Loucy (cell line): Measurements from ENCODE around the gene GCLC.

Experiments used
- H2AFZ ChIP-seq: fragments of 200-600 bp; sonication (generic); 2 replicates; pipeline ENCODE4 v1.6.0; 2016; ENCODE audit warnings: antibody characterized with exemption, mild to moderate bottlenecking, low read length, moderate library complexity
- H3F3A ChIP-seq: fragments of 200-600 bp; 2 replicates; pipeline ENCODE4 v1.6.0; 2016; ENCODE audit warnings: antibody characterized with exemption, low read depth, mild to moderate bottlenecking
- H3K27me3 ChIP-seq: fragments of 200-600 bp; sonication (generic); 2 replicates; pipeline ENCODE4 v1.6.1; 2014; ENCODE audit warnings: low read length, mild to moderate bottlenecking; ENCODE audit not compliant: insufficient read depth, poor library complexity, severe bottlenecking
- H3K36me3 ChIP-seq: fragments of 200-600 bp; sonication (generic); 2 replicates; pipeline ENCODE4 v1.6.1; 2016; ENCODE audit warnings: low read length; ENCODE audit not compliant: insufficient read depth
- H3K4me1 ChIP-seq: fragments of 200-600 bp; sonication (generic); 2 replicates; pipeline ENCODE4 v1.5.1; 2014; ENCODE audit warnings: low read length, mild to moderate bottlenecking; ENCODE audit not compliant: insufficient read depth, poor library complexity, severe bottlenecking
- H3K4me2 ChIP-seq: fragments of 200-600 bp; sonication (generic); 2 replicates; pipeline ENCODE4 v1.6.0; 2014; ENCODE audit warnings: antibody characterized with exemption, low read length, low read depth, mild to moderate bottlenecking; ENCODE audit not compliant: poor library complexity, severe bottlenecking
- H3K4me3 ChIP-seq: fragments of 200-600 bp; sonication (generic); 2 replicates; pipeline ENCODE4 v1.5.1; 2014; ENCODE audit warnings: low read length, mild to moderate bottlenecking, mixed read lengths; ENCODE audit not compliant: poor library complexity, severe bottlenecking
- H3K79me2 ChIP-seq: fragments of 200-600 bp; sonication (generic); 2 replicates; pipeline ENCODE4 v1.6.1; 2014; ENCODE audit warnings: low read length; ENCODE audit not compliant: insufficient read depth
- H3K9ac ChIP-seq: fragments of 200-600 bp; sonication (generic); 2 replicates; pipeline ENCODE4 v1.6.0; 2014; ENCODE audit warnings: mild to moderate bottlenecking, low read depth, low read length, moderate library complexity; ENCODE audit not compliant: poor library complexity, severe bottlenecking
- H3K9me2 ChIP-seq: fragments of 200-600 bp; sonication (generic); replicated peaks from 2 replicates; pipeline ENCODE4 v1.6.1; 2016; ENCODE audit warnings: low read depth, low read length, mixed read lengths
- H3K9me3 ChIP-seq: fragments of 200-600 bp; sonication (generic); 2 replicates; pipeline ENCODE4 v1.6.1; 2014; ENCODE audit warnings: mild to moderate bottlenecking, antibody characterized with exemption, low read length, low read depth; ENCODE audit not compliant: insufficient read depth
- H4K20me1 ChIP-seq: fragments of 200-600 bp; sonication (generic); 2 replicates; pipeline ENCODE4 v1.6.0; 2014; ENCODE audit warnings: antibody characterized with exemption, low read length, mild to moderate bottlenecking; ENCODE audit not compliant: insufficient read depth, poor library complexity, severe bottlenecking
- EZH2phosphoT487 ChIP-seq: fragments of 200-600 bp; IDR thresholded peaks from 2 replicates; pipeline ENCODE4 v1.6.1; 2018; ENCODE audit warnings: antibody characterized with exemption, mild to moderate bottlenecking, moderate library complexity, borderline replicate concordance
- TF ChIP-seq, protein P1 (sequence below): fragments of 200-600 bp; sonication (generic); conservative IDR thresholded peaks from 2 replicates; pipeline ENCODE4 v1.5.1; 2014; ENCODE audit warnings: mild to moderate bottlenecking, antibody characterized with exemption, low read length

The GCLC gene

DNA sequence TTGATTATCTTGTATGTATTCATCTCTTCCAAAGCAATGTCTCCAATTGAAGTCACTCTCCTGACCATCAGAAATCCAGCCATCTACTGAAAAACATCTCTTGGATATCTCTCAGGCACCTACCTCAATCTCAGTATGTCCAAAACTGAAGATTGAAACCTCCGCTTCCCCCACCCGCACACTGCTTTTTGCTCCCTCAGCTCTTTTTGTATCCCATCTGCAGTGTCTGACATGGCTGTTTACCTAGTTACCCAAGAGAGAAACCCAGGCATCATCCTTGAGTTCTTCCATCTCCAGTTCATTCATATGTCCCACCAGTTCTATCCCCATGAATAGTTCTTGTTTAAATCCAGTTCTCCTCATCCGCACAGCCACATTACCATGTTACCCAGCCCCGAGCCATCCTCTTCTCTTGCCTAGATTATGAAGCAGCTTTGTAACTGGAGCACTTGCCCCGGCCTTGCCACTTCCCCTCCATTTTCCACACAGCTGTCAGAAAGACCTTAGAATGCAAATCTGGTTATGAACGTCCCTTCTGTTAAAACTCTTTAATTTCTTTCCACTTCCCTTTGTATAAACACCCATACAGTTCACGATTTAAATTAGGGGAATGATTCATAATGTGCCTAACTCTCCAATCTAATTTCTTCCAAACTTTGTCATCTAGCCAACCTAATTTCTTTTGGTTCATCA is 40.5 kb upstream of the GCLC start:
- Histone ChIP-seq H3K9me3 (no peaks in the 10 kb centered on the region), H3K36me3 (no peaks in the 10 kb centered on the region), H3K27me3 (no peaks in the 10 kb centered on the region), H3K4me1 (peaks cover 25% of the 10 kb centered on the region), H3F3A (peaks cover 1% of the 10 kb centered on the region; the same call in 1 of the 2 replicates), H4K20me1 (no peaks in the 10 kb centered on the region), H3K4me3 (no peak overlapping the region), H3K9ac (no peak overlapping the region), H3K9me2 (no peaks in the 10 kb centered on the region), H3K79me2 (no peaks in the 10 kb centered on the region), H2AFZ (no peak overlapping the region), H3K4me2 (no peak overlapping the region)
- no peak for TF ChIP-seq EZH2phosphoT487
- TF ChIP-seq, protein P1, sequence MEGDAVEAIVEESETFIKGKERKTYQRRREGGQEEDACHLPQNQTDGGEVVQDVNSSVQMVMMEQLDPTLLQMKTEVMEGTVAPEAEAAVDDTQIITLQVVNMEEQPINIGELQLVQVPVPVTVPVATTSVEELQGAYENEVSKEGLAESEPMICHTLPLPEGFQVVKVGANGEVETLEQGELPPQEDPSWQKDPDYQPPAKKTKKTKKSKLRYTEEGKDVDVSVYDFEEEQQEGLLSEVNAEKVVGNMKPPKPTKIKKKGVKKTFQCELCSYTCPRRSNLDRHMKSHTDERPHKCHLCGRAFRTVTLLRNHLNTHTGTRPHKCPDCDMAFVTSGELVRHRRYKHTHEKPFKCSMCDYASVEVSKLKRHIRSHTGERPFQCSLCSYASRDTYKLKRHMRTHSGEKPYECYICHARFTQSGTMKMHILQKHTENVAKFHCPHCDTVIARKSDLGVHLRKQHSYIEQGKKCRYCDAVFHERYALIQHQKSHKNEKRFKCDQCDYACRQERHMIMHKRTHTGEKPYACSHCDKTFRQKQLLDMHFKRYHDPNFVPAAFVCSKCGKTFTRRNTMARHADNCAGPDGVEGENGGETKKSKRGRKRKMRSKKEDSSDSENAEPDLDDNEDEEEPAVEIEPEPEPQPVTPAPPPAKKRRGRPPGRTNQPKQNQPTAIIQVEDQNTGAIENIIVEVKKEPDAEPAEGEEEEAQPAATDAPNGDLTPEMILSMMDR, result no peak

DNA sequence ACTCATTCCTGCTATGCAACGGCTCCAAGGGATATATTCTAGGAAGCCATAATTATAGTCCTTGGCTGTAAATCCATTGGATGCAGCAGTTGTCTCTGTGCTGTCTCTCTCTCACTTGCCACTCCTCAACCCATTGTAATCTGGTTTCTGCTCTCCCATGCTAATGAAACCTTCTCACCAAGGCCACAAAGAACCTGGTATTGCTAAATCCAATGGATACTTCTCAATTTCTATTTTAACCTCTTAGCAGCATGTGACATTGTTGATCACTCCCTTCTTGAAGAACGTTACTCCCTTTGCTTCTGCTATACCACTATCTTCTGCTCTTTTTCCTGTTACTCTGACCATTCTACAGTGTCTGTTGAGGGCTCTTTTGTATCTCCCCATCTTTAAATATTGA is 39.8 kb upstream of the GCLC start:
- Histone ChIP-seq H3K9me2 (no peaks in the 10 kb centered on the region), H3K4me3 (no peak overlapping the region), H2AFZ (no peak overlapping the region), H3F3A (peaks cover 8% of the 10 kb centered on the region; the same call in 1 of the 2 replicates), H3K79me2 (no peaks in the 10 kb centered on the region), H3K27me3 (no peaks in the 10 kb centered on the region), H4K20me1 (no peaks in the 10 kb centered on the region), H3K9me3 (no peaks in the 10 kb centered on the region), H3K4me1 (peaks cover 32% of the 10 kb centered on the region), H3K9ac (no peak overlapping the region), H3K36me3 (no peaks in the 10 kb centered on the region), H3K4me2 (no peak overlapping the region)
- TF ChIP-seq, protein P1, result no peak
- no peak for TF ChIP-seq EZH2phosphoT487

DNA sequence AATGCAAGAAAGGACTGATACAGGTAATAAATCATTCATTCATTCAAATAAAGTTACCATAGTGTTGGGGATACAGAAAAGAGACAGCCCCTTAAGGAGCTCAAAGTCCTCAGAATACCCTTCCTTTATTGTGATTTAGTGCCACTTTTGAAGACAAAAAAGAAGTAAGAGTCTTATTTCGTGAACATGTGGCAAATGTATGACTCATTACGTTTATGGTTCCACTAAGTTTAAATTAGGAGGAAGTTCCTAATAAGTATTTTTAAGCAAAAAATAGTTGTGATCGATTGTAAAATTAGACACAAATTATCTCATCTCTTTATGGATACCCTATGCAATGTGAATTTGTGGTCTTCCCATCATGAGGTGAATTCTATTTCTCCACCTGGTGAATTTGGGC is 38.5 kb upstream of the GCLC start:
- H3K4me1 ChIP-seq, result peaks cover 39% of the 10 kb centered on the region
- no peak for TF ChIP-seq EZH2phosphoT487
- TF ChIP-seq, protein P1, result no peak

More for the DNA sequence above, 38.5 kb upstream of the GCLC start:
- Histone ChIP-seq H3K4me2 (no peak overlapping the region), H3F3A (peaks cover 9% of the 10 kb centered on the region; the same call in 1 of the 2 replicates), H3K27me3 (no peaks in the 10 kb centered on the region), H3K36me3 (no peaks in the 10 kb centered on the region), H3K79me2 (no peaks in the 10 kb centered on the region), H3K4me3 (no peak overlapping the region), H2AFZ (no peak overlapping the region), H3K9me2 (no peaks in the 10 kb centered on the region), H3K9ac (no peak overlapping the region), H4K20me1 (no peaks in the 10 kb centered on the region), H3K9me3 (no peaks in the 10 kb centered on the region)
